GM12878 (cell line): ENCODE data around the gene ARHGAP32. TPM values are rescaled to one million over a fixed set of nuclear protein-coding genes. Genes with fewer than 3 reads are reported as not detected.

Source experiments
- ATAC-seq: fragments of 200-7000 bp; cut with Tn5 transposase; 3 replicates; pipeline ENCODE4 v1.9.1; 2020; ENCODE audit warnings: mild to moderate bottlenecking, moderate library complexity
- BruUV-seq: library from RNA; stranded (reverse); fragments of 400-500 nt; replicated peaks from 2 replicates; lab custom pipeline; 2021; lab: Mats Ljungman, UMichigan
- CTCF ChIA-PET: fragments of 300-600 bp; sonication (Branson Sonifier 250); formaldehyde crosslinking; extraction: SDS; loops from one replicate; lab custom pipeline; 2021; ENCODE audit warnings: inconsistent platforms; lab: Yijun Ruan, JAX
- POLR2A ChIA-PET: fragments of 350-600 bp; formaldehyde crosslinking; extraction: SDS; loops from one replicate; lab custom pipeline; 2021; ENCODE audit warnings: inconsistent platforms; lab: Charles Lee
- RAD21 ChIA-PET: fragments of 300-600 bp; sonication (Branson Sonifier 250); formaldehyde crosslinking; loops from one replicate; lab custom pipeline; 2023; ENCODE audit warnings: antibody characterized with exemption; ENCODE audit not compliant: unreplicated experiment; lab: Charles Lee
- SMC1A ChIA-PET: fragments of 300-600 bp; sonication (Branson Sonifier 250); formaldehyde crosslinking; loops from one replicate; lab custom pipeline; 2023; ENCODE audit not compliant: unreplicated experiment, uncharacterized antibody; lab: Charles Lee
- DNase-seq: peaks from one replicate; pipeline ENCODE4 v3.0.0-alpha.2; 2011; ENCODE audit warnings: low read depth, low spot score
- FAIRE-seq: peaks from 3 replicates; lab custom pipeline; 2011; peaks lifted over from hg19 to GRCh38; lab: Jason Lieb, UNC
- H2AFZ ChIP-seq: 2 replicates; pipeline ENCODE4 v1.6.0; 2011; ENCODE audit warnings: low read depth, low read length, control low read depth; ENCODE audit not compliant: control insufficient read depth
- H3K27ac ChIP-seq: 2 replicates; pipeline ENCODE4 v1.5.1; 2011; ENCODE audit warnings: control low read depth; ENCODE audit not compliant: control insufficient read depth, insufficient read depth
- H3K27me3 ChIP-seq, 2 experiments: replicated peaks in 1 of 2; 2 replicates each; pipeline versions ENCODE4 v1.6.0 to v1.6.1; 2011; ENCODE audit warnings: low read length in 1 of 2; ENCODE audit not compliant: control insufficient read depth in 2 of 2, insufficient read depth in 2 of 2
- H3K36me3 ChIP-seq, 2 experiments: 2 replicates each; pipeline ENCODE4 v1.5.1; 2011; ENCODE audit warnings: low read length in 1 of 2; ENCODE audit not compliant: control insufficient read depth in 2 of 2, insufficient read depth in 2 of 2
- H3K4me1 ChIP-seq: 2 replicates; pipeline ENCODE4 v1.6.1; 2011; ENCODE audit warnings: mild to moderate bottlenecking, low read length, moderate library complexity, mixed read lengths; ENCODE audit not compliant: control insufficient read depth, insufficient read depth
- H3K4me2 ChIP-seq: 2 replicates; pipeline ENCODE4 v1.6.0; 2011; ENCODE audit warnings: control low read depth; ENCODE audit not compliant: control insufficient read depth, insufficient read depth
- H3K4me3 ChIP-seq: fragments of 200-600 bp; sonication (generic); 2 replicates; pipeline ENCODE4 v1.5.1; 2016
- H3K79me2 ChIP-seq: 2 replicates; pipeline ENCODE4 v1.6.0; 2011; ENCODE audit warnings: low read length; ENCODE audit not compliant: control insufficient read depth, insufficient read depth
- H3K9ac ChIP-seq: 2 replicates; pipeline ENCODE4 v1.8.0; 2011; ENCODE audit warnings: low read length, control low read depth, mixed read lengths; ENCODE audit not compliant: control insufficient read depth, insufficient read depth
- H3K9me3 ChIP-seq: replicated peaks from 3 replicates; pipeline ENCODE4 v1.5.1; 2011; ENCODE audit warnings: mild to moderate bottlenecking, low read length; ENCODE audit not compliant: control insufficient read depth, insufficient read depth
- H4K20me1 ChIP-seq: 2 replicates; pipeline ENCODE4 v1.6.0; 2011; ENCODE audit not compliant: control insufficient read depth, insufficient read depth
- ASH2L ChIP-seq: fragments of 300-600, 200-600 bp; sonication (generic); IDR thresholded peaks from 2 replicates; pipeline ENCODE4 v1.6.1; 2017; ENCODE audit warnings: low read depth, mild to moderate bottlenecking, borderline replicate concordance
- CHD2 ChIP-seq: IDR thresholded peaks from 2 replicates; pipeline ENCODE4 v1.6.1; 2011; ENCODE audit warnings: low read depth, low read length, improper control_type of control experiment, borderline replicate concordance
- SMAD5 ChIP-seq: IDR thresholded peaks from 2 replicates; pipeline ENCODE4 v1.6.1; 2016; ENCODE audit warnings: antibody characterized with exemption, low read depth
- TBL1XR1 ChIP-seq: IDR thresholded peaks from 2 replicates; pipeline ENCODE4 v1.6.1; 2012; ENCODE audit warnings: low read depth, low read length, improper control_type of control experiment
- ZBED1 ChIP-seq: IDR thresholded peaks from 2 replicates; pipeline ENCODE4 v1.6.1; 2016; ENCODE audit warnings: borderline replicate concordance
- WGBS: methylation state at CpG from one replicate; pipeline ENCODE4 v1.1.6; 2016; ENCODE audit warnings: low lambda C conversion rate; ENCODE audit not compliant: insufficient replicate concordance, insufficient coverage; ENCODE audit errors: missing lambda C conversion rate; 5-methylcytosine and 5-hydroxymethylcytosine counted together
- in situ Hi-C: fragments of 300-500 bp; cut with MboI; formaldehyde crosslinking; loops from 9 replicates; pipeline ENCODE4 v1.14.3; 2018; ENCODE audit warnings: mixed read lengths
- intact Hi-C: fragments of 100-400 bp; cut with micrococcal nuclease; formaldehyde crosslinking; loops from one replicate; pipeline ENCODE4 v1.14.2; 2022; ENCODE audit not compliant: unreplicated experiment
- polyA plus RNA-seq, 11 experiments: library from polyadenylated mRNA; depleted of rRNA in 4 of 11; unstranded in 6 of 11; stranded (reverse) in 5 of 11; fragments of >200 nt; fragmentation: Nextera tagmentation in 4 of 11; fragmentation: Illumina TruSeq in 1 of 11; extraction: Ambion mirVana in 4 of 11; extraction: Trizol in 1 of 11; gene quantifications; 1 replicate in 1 of 11; 2 replicates in 10 of 11; pipeline versions ENCODE4 v1.2.1 to v1.2.3, GENCODE V29; 2011 to 2016; ENCODE audit warnings: inconsistent platforms in 2 of 11, missing spikeins in 2 of 11, low read depth in 1 of 11
- total RNA-seq, 4 experiments: library from RNA; depleted of rRNA in 3 of 4; stranded (reverse); fragments of >200 nt in 3 of 4; fragmentation: Illumina TruSeq in 1 of 4; extraction: Trizol in 1 of 4; gene quantifications; 2 replicates each; pipeline versions ENCODE4 v1.2.1 to v1.2.3, GENCODE V29; 2013 to 2021

ARHGAP32 gene
- total and polyA plus RNA-seq, 10 of the 15 experiments (the other 5 are each of a cell fraction or from before 2014, with no cell fraction given) = under 0.01 to 0.46 (median 0.12) TPM; not detected in 1

- in situ Hi-C loops = no loop called here
- CTCF ChIA-PET = no interaction called here
- TF ChIP-seq CHD2 = no peak
- no peak for TF ChIP-seq ZBED1
- TF ChIP-seq SMAD5 = no peak
- no peak for TF ChIP-seq ASH2L
- TF ChIP-seq, all 136 proteins: peak for 0
- Histone ChIP-seq H3K27ac (no peak overlapping the region), H3K27me3 (no peaks in the 10 kb centered on the region), H3K4me1 (no peaks in the 10 kb centered on the region), H4K20me1 (no peaks in the 10 kb centered on the region), H3K4me2 (no peak overlapping the region), H3K79me2 (no peaks in the 10 kb centered on the region), H3K36me3 (no peaks in the 10 kb centered on the region), H3K4me3 (no peak overlapping the region), H3K9ac (no peak overlapping the region), H2AFZ (no peak overlapping the region), H3K9me3 (no peaks in the 10 kb centered on the region)
- SMC1A ChIA-PET = interaction anchor here (0.7 to 0.9 kb wide), 3 partner anchors 11 to 78 kb away, joined by 3 to 6 read pairs (median 3); no protein-coding TSS in a partner anchor
- BruUV-seq = no TSS peak
- WGBS = 50% methylated on average over 2 of the region's 2 CpGs
- FAIRE-seq = no peak
- RAD21 ChIA-PET = no interaction called here
- intact Hi-C loops = no loop called here
- POLR2A ChIA-PET = no interaction called here
- DNase-seq = no peak
- ATAC-seq = no peak
Measured at GRCh38 chr11:129184581-129184980, 7.5 kb downstream of the ARHGAP32 start.

- RAD21 ChIA-PET = no interaction called here
- SMC1A ChIA-PET = no interaction called here
- POLR2A ChIA-PET = no interaction called here
- intact Hi-C loops = no loop called here
- in situ Hi-C loops = no loop called here
- 4% methylated on average over 1 of the region's 1 CpG for WGBS
- Histone ChIP-seq H3K4me2 (no peak overlapping the region), H3K9ac (no peak overlapping the region), H4K20me1 (no peaks in the 10 kb centered on the region), H2AFZ (no peak overlapping the region), H3K79me2 (no peaks in the 10 kb centered on the region), H3K4me1 (no peaks in the 10 kb centered on the region), H3K27me3 (no peaks in the 10 kb centered on the region), H3K36me3 (no peaks in the 10 kb centered on the region), H3K4me3 (no peak overlapping the region), H3K9me3 (no peaks in the 10 kb centered on the region), H3K27ac (no peak overlapping the region)
- CTCF ChIA-PET = no interaction called here
- no peak for DNase-seq
- BruUV-seq = no TSS peak
- no peak for FAIRE-seq
- ATAC-seq = no peak
- TF ChIP-seq CHD2 (no peak), TBL1XR1 (no peak)
Measured at GRCh38 chr11:129167315-129167714, 24.8 kb downstream of the ARHGAP32 start.
